Measurements from ENCODE around the gene ZFP62. TPM values are rescaled to one million over a fixed set of nuclear protein-coding genes. Genes with fewer than 3 reads are reported as not detected.

Gene ZFP62
- total and polyA plus RNA-seq, 2 of the 8 experiments (the other 6 are each of a cell fraction or from before 2014, with no cell fraction given), result 9.3 to 38.5 TPM

DNA sequence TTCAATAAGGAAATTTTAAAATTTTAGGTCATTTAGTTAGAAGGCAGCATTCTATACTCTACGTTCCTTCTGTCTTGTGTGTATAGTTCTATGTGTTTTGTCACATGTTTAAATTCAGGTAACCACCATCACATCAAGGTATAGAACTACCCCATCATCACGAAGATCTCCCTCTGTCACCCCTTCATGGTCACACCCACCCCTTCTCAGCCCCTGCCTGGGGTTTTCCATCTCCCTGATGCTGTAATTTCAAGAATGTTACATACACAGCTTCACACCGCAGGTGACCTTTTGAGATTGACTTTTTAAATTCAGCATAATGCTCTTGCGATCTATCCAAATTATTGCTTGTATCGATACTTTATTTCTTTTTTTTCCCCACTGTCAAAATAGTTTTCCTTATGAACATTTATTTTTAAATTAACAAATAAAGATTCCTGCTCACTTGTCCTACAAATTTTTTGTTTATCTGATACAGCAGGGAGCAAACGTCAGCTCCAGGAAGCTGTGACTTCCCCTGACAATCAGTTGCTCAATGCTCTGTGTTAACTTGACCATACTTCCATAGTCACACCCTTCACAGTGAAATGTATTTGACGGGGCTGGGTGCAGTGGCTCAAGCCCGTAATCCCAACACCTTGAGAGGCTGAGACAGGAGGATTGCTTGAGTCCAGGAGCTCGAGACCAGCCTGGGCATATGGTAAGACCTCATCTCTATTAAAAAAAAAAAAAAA is 48.1 kb upstream of the ZFP62 start (continued):
- TF ChIP-seq, protein P1, sequence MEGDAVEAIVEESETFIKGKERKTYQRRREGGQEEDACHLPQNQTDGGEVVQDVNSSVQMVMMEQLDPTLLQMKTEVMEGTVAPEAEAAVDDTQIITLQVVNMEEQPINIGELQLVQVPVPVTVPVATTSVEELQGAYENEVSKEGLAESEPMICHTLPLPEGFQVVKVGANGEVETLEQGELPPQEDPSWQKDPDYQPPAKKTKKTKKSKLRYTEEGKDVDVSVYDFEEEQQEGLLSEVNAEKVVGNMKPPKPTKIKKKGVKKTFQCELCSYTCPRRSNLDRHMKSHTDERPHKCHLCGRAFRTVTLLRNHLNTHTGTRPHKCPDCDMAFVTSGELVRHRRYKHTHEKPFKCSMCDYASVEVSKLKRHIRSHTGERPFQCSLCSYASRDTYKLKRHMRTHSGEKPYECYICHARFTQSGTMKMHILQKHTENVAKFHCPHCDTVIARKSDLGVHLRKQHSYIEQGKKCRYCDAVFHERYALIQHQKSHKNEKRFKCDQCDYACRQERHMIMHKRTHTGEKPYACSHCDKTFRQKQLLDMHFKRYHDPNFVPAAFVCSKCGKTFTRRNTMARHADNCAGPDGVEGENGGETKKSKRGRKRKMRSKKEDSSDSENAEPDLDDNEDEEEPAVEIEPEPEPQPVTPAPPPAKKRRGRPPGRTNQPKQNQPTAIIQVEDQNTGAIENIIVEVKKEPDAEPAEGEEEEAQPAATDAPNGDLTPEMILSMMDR (IDR thresholded peaks at IDR 0.05; ENCODE audit: control extremely low read depth in 1 of 3, insufficient read depth in 1 of 3, low read depth in 1 of 3, low read length in 3 of 3), result no peak
- TF ChIP-seq SRF (IDR thresholded peaks at IDR 0.05; ENCODE audit: low read depth, low read length) (no peak), HDAC2 (IDR thresholded peaks at IDR 0.05; ENCODE audit: borderline replicate concordance in 1 of 2, low read depth in 2 of 2, low read length in 2 of 2) (no peak), ZNF274 (IDR thresholded peaks at IDR 0.05; ENCODE audit: borderline replicate concordance, extremely low read depth, low read length) (no peak), RXRA (IDR thresholded peaks at IDR 0.05; ENCODE audit: insufficient read depth, low read depth, low read length) (no peak), TAF1 (IDR thresholded peaks at IDR 0.05; ENCODE audit: low read depth, low read length) (no peak), SP4 (IDR thresholded peaks at IDR 0.05; ENCODE audit: low read length) (no peak), RBBP5 (IDR thresholded peaks at IDR 0.05; ENCODE audit: borderline replicate concordance, low read depth, low read length) (no peak)
- TF ChIP-seq, protein P2, sequence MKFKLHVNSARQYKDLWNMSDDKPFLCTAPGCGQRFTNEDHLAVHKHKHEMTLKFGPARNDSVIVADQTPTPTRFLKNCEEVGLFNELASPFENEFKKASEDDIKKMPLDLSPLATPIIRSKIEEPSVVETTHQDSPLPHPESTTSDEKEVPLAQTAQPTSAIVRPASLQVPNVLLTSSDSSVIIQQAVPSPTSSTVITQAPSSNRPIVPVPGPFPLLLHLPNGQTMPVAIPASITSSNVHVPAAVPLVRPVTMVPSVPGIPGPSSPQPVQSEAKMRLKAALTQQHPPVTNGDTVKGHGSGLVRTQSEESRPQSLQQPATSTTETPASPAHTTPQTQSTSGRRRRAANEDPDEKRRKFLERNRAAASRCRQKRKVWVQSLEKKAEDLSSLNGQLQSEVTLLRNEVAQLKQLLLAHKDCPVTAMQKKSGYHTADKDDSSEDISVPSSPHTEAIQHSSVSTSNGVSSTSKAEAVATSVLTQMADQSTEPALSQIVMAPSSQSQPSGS (IDR thresholded peaks at IDR 0.05; ENCODE audit: low read length), result no peak

Measured in H1 (cell line).